GM23248 (cell line): Measurements from ENCODE around the gene CIDEC. TPM values are rescaled to one million over a fixed set of nuclear protein-coding genes. Genes with fewer than 3 reads are reported as not detected.

Source experiments
- DNase-seq: peaks from one replicate; pipeline ENCODE4 v3.0.0-alpha.2; 2015
- H2AFZ ChIP-seq: fragments of 200-600 bp; sonication (generic); 2 replicates; pipeline ENCODE4 v1.6.1; 2016; ENCODE audit warnings: antibody characterized with exemption
- H3F3A ChIP-seq: fragments of 200-600 bp; sonication (generic); 2 replicates; pipeline ENCODE4 v1.6.1; 2016; ENCODE audit warnings: mild to moderate bottlenecking, antibody characterized with exemption, mixed run types; ENCODE audit not compliant: insufficient read depth
- H3K27ac ChIP-seq: fragments of 200-600 bp; sonication (generic); 2 replicates; pipeline ENCODE4 v1.5.1; 2016; ENCODE audit warnings: mild to moderate bottlenecking
- H3K27me3 ChIP-seq: fragments of 200-600 bp; sonication (generic); replicated peaks from 2 replicates; pipeline ENCODE4 v1.6.1; 2016; ENCODE audit warnings: mild to moderate bottlenecking; ENCODE audit not compliant: insufficient read depth
- H3K36me3 ChIP-seq: fragments of 200-600 bp; sonication (generic); 2 replicates; pipeline ENCODE4 v1.6.1; 2016; ENCODE audit warnings: low read depth, mild to moderate bottlenecking
- H3K4me1 ChIP-seq: fragments of 200-600 bp; sonication (generic); 2 replicates; pipeline ENCODE4 v1.6.1; 2016; ENCODE audit warnings: mild to moderate bottlenecking; ENCODE audit not compliant: insufficient read depth
- H3K4me2 ChIP-seq: fragments of 200-600 bp; sonication (generic); one replicate; pipeline ENCODE4 v1.6.1; 2016; ENCODE audit warnings: mild to moderate bottlenecking; ENCODE audit not compliant: unreplicated experiment
- H3K4me3 ChIP-seq: fragments of 200-600 bp; sonication (generic); 2 replicates; pipeline ENCODE4 v1.5.1; 2016; ENCODE audit warnings: mild to moderate bottlenecking
- H3K79me2 ChIP-seq: fragments of 200-600 bp; sonication (generic); 2 replicates; pipeline ENCODE4 v1.6.1; 2016; ENCODE audit warnings: mild to moderate bottlenecking; ENCODE audit not compliant: insufficient read depth
- H3K9ac ChIP-seq: fragments of 200-600 bp; sonication (generic); 2 replicates; pipeline ENCODE4 v1.6.1; 2016; ENCODE audit warnings: mild to moderate bottlenecking
- H3K9me2 ChIP-seq: fragments of 200-600 bp; sonication (generic); 2 replicates; pipeline ENCODE4 v1.6.1; 2016; ENCODE audit warnings: mixed run types, mild to moderate bottlenecking, moderate library complexity; ENCODE audit not compliant: insufficient read depth
- H3K9me3 ChIP-seq: fragments of 200-600 bp; sonication (generic); one replicate; pipeline ENCODE4 v1.6.1; 2017; ENCODE audit warnings: low read depth
- H4K20me1 ChIP-seq: fragments of 200-600 bp; sonication (generic); 2 replicates; pipeline ENCODE4 v1.6.0; 2016; ENCODE audit not compliant: insufficient read depth
- EZH2 ChIP-seq: fragments of 200-600 bp; sonication (generic); IDR thresholded peaks from 2 replicates; pipeline ENCODE4 v1.6.1; 2018; ENCODE audit warnings: antibody characterized with exemption, mild to moderate bottlenecking; ENCODE audit not compliant: insufficient read depth, poor library complexity, severe bottlenecking
- EZH2phosphoT487 ChIP-seq: fragments of 200-600 bp; sonication (generic); IDR thresholded peaks from 2 replicates; pipeline ENCODE4 v1.6.1; 2018; ENCODE audit warnings: antibody characterized with exemption, moderate library complexity, mild to moderate bottlenecking, low read depth; ENCODE audit not compliant: insufficient read depth
- WGBS, 2 experiments: methylation state at CpG; one replicate each; pipeline ENCODE4 v1.1.6; 2015 to 2017; ENCODE audit warnings: low lambda C conversion rate in 2 of 2, low coverage in 1 of 2; ENCODE audit errors: missing lambda C conversion rate in 2 of 2; 5-methylcytosine and 5-hydroxymethylcytosine counted together
- in situ Hi-C: fragments of 300-500 bp; cut with MboI; formaldehyde crosslinking; loops from 2 replicates; pipeline ENCODE4 v1.15.0; 2020
- polyA plus RNA-seq: library from polyadenylated mRNA; unstranded; fragments of >200 nt; fragmentation: Nextera tagmentation; extraction: Ambion mirVana; gene quantifications from 2 replicates; pipeline ENCODE4 v1.2.1, GENCODE V29; 2016
- total RNA-seq: library from RNA; depleted of rRNA; stranded (reverse); fragments of >200 nt; shearing (Covaris generic); gene quantifications from 2 replicates; pipeline ENCODE4 v1.2.3, GENCODE V29; 2014

Gene CIDEC
- total and polyA plus RNA-seq, 2 experiments from 2014 or later = not detected

DNA sequence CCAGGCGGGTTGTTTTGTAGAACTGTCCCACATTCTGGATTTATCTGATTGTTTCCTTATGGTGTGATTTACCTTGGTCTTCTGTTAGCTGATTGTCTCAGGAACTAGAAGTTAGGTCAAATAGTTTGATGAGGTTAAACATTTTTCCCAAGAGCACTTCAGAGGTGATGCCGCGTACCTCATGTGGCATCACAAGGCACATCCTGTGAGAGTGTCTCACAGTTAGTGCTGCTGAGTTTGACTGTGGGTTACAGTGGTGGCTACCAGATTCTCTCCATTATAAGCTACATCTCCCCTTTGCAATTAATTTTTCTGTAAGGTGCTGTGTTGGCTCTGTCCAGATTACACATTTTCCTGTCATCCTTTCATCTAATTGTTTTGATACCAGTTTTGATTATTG lies 48.8 kb downstream of the CIDEC start:
- WGBS, 2 experiments = 96 to 98% methylated on average over 3 of the region's 3 CpGs
- Histone ChIP-seq H3K79me2 (no peaks in the 10 kb centered on the region), H3K9me3 (no peaks in the 10 kb centered on the region), H2AFZ (no peak overlapping the region), H3K27me3 (no peaks in the 10 kb centered on the region), H3K4me2 (no peak overlapping the region), H4K20me1 (no peaks in the 10 kb centered on the region), H3K9ac (no peak overlapping the region), H3K4me1 (no peaks in the 10 kb centered on the region), H3F3A (0 out of 2 replicates have a peak, but pooled peaks cover 6% of the 10 kb centered on the region), H3K9me2 (no peaks in the 10 kb centered on the region), H3K27ac (no peak overlapping the region), H3K36me3 (peaks cover 7% of the 10 kb centered on the region; the same call in 1 of the 2 replicates), H3K4me3 (no peak overlapping the region)
- DNase-seq = no peak
- no peak for TF ChIP-seq EZH2
- no peak for TF ChIP-seq EZH2phosphoT487
- in situ Hi-C loops = no loop called here

GRCh38 chr3:9828801-9829755 lies 51.0 kb downstream of the CIDEC start:
- in situ Hi-C loops = no loop called here
- no peak overlapping the region for H2AFZ ChIP-seq

DNA sequence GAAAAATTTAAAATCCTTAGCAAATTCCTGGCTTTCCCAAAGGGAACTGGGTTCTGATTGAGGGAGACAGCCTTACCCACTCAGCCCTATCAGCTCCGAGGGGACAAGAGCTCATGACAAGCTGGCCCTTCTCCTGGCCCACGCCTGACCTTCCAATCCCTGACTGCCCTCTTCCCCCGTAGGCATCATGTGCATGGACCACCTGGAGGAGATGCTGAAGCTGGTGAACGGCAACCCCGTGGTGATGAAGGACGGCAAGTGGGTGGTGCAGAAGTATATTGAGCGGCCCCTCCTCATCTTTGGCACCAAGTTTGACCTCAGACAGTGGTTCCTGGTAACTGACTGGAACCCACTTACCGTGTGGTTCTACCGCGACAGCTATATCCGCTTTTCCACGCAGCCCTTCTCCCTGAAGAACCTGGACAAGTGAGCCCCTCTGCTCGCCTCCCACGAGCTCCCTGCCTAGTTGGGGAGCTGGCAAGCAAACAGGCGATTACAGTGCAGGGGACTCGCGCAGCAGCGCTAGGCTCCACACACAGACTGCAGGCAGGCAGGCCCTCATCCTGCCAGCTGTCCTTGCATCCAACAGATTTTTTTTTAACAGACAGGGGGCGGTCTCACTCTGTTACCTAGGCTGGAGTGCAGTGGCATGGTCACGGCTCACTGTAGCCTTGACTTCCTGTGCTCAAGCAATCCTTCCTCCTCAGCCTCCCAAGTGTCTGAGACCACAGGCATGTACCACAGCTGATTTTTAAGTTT lies 53.1 kb downstream of the CIDEC start:
- Histone ChIP-seq H3K79me2 (no peaks in the 10 kb centered on the region), H3F3A (0 out of 2 replicates have a peak, but pooled peaks cover 6% of the 10 kb centered on the region), H4K20me1 (no peaks in the 10 kb centered on the region), H3K4me1 (no peaks in the 10 kb centered on the region), H3K9ac (no peak overlapping the region), H2AFZ (no peak overlapping the region), H3K36me3 (peaks cover 7% of the 10 kb centered on the region; the same call in 1 of the 2 replicates), H3K4me2 (no peak overlapping the region), H3K4me3 (no peak overlapping the region), H3K27me3 (no peaks in the 10 kb centered on the region), H3K9me2 (no peaks in the 10 kb centered on the region), H3K9me3 (no peaks in the 10 kb centered on the region), H3K27ac (no peak overlapping the region)
- DNase-seq = peak; percentile 33
- TF ChIP-seq EZH2 (no peak), EZH2phosphoT487 (no peak)
- 73 to 79% methylated on average over 20 of the region's 20 CpGs for WGBS, 2 experiments
- in situ Hi-C loops = no loop called here

More at GRCh38 chr3:9828801-9829755, 51.0 kb downstream of the CIDEC start:
- no peaks in the 10 kb centered on the region for H3K9me3 ChIP-seq
- no peak overlapping the region for H3K27ac ChIP-seq
- no peak overlapping the region for H3K4me2 ChIP-seq
- peaks cover 7% of the 10 kb centered on the region; the same call in 1 of the 2 replicates for H3K36me3 ChIP-seq
- H3K9me2 ChIP-seq = no peaks in the 10 kb centered on the region
- H3K9ac ChIP-seq = no peak overlapping the region
- no peaks in the 10 kb centered on the region for H3K27me3 ChIP-seq
- no peaks in the 10 kb centered on the region for H3K4me1 ChIP-seq
- 0 out of 2 replicates have a peak, but pooled peaks cover 6% of the 10 kb centered on the region for H3F3A ChIP-seq
- H4K20me1 ChIP-seq = no peaks in the 10 kb centered on the region
- DNase-seq = no peak
- 97 to 98% methylated on average over 17 of the region's 17 CpGs for WGBS, 2 experiments
- no peak overlapping the region for H3K4me3 ChIP-seq
- no peaks in the 10 kb centered on the region for H3K79me2 ChIP-seq
- TF ChIP-seq EZH2phosphoT487 (no peak), EZH2 (no peak)

- Histone ChIP-seq H2AFZ (no peak overlapping the region), H3K4me1 (no peaks in the 10 kb centered on the region), H3K9ac (no peak overlapping the region), H3K79me2 (no peaks in the 10 kb centered on the region), H3K9me2 (no peaks in the 10 kb centered on the region), H3K9me3 (no peaks in the 10 kb centered on the region), H3K36me3 (peaks cover 7% of the 10 kb centered on the region; the same call in 1 of the 2 replicates), H3K27me3 (no peaks in the 10 kb centered on the region), H3K4me2 (no peak overlapping the region), H3K27ac (no peak overlapping the region), H3K4me3 (no peak overlapping the region), H4K20me1 (no peaks in the 10 kb centered on the region), H3F3A (no peaks in the 10 kb centered on the region)
- DNase-seq = no peak
- WGBS, 2 experiments = 87 to 89% methylated on average over 13 to 14 of the region's 14 CpGs
- TF ChIP-seq EZH2 = no peak
- TF ChIP-seq EZH2phosphoT487 = no peak
- in situ Hi-C loops = no loop called here
Measured at GRCh38 chr3:9825451-9826040, 54.5 kb downstream of the CIDEC start.
